CD4-positive, alpha-beta T cell treated with Interleukin-1 beta for 1 hour (primary cell): ENCODE results near the gene NTN4.
A peak's percentile ranks its signal among the peaks of the same experiment; 100 is the strongest.

ENCODE experiments used
- DNase-seq, 2 donors: peaks; one replicate each; pipeline ENCODE4 v3.0.0-alpha.2; 2020 to 2022

NTN4 gene

DNA sequence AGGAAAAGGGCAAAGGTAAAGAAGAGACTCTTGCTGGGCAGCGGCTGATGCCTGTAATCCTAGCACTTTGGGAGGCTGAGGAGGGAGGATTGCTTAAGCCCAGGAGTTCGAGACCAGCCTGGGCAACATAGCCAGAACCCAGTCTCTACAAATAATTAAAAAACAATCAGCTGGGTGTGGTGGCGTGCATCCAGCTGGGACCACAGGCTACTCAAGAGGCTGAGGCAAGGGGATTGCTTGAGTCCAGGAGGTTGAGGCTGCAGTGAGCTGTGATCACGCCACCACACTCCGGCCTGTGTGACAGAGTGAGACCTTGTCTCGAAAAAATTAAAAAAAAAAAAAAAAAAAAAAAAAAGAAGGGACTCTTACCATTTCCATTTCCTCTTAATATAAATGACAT lies 138.9 kb downstream of the NTN4 start:
- no peak for DNase-seq

DNA sequence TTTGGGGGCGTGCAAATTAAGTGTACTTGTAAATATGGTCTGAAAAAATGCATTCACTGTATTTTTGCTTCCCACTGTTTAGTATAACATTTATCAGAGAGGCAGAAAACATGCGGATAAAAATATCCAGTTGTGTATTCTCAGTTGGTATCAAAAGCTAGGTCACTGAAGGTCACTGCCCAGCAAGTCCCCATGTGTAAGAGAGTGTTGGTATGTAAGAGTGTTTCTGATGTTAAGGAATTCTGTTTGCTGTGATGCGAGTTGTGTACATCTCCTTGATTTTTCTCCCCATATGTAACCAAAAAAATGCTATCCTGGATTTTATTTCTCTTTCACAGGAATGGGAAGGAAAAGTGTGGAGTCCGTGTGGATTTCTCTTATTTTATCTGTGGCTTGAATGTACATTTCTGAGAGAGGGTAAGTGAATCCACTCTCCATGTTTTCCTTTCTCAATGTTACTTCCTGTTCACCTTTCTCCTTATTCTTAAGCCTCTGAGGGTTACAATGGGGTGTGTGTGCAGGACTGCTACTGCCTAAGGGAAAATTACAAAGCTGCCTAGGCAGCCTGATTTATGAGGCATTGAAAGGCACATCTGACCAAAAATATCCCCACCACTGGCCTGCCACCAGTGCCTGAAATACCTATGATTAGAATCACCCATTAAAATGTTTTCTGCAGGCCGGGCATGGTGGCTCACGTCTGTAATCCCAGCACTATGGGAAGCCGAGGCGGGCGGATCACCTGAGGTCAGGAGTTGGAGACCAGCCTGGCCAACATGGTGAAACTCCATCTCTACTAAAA lies 141.4 kb downstream of the NTN4 start:
- no peak for DNase-seq

DNA sequence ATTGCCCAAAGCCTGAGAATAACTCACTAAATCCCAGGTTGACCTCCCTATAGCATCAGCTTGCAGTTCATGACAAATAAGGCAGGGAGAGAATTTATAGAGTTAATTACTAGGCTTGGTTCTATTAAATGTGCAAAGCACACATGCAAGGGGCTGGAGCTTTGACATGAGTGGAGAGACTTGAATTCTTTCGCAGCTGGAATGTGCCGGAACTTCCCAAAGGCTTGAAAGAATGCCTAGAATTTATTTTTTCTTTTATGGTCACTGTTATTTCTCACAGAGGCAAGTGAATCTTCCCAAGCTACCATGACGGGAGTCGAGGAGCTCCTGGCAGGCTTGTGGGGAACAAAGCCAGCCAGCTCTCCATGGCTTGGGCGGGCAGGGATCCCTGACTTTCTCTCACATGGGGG lies 143.8 kb downstream of the NTN4 start:
- DNase-seq = no peak

DNA sequence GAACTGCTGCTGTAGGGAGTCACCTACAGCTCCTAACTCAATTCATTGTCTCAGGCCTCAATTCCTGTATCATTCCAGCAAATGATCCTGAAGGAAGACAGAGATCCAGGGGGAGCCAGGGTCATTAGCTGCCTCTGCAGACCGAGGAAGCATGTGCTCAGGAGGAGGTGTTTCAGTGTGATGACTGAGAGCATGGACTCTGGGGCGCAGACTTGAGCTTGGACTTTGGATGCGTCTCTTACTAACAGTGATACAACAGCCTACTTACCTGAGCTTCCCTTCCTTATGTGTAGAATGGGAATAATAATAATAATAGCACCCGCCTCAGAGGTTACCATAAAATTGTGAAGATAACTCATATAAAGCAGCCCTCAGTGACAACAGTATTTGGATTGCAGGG lies 147.3 kb downstream of the NTN4 start:
- no peak for DNase-seq

DNA sequence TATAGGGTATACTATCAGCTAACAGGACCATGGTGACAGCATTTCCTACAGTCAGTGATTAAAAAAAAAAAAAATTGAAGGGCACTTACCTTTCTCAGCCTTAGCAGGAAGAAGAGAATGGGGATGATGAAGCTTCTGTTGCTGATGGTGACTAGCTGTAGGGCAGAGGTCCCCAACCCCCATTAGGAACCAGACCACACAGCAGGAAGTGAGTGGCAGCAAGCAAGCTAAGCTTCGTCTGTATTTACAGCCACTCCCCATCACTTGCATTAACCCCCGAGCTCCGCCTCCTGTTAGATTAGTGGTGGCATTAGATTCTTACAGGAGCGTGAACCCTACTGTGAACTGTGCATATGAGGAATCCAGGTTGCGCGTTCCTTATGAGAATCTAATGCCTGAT lies 148.0 kb downstream of the NTN4 start:
- DNase-seq = no peak

DNA sequence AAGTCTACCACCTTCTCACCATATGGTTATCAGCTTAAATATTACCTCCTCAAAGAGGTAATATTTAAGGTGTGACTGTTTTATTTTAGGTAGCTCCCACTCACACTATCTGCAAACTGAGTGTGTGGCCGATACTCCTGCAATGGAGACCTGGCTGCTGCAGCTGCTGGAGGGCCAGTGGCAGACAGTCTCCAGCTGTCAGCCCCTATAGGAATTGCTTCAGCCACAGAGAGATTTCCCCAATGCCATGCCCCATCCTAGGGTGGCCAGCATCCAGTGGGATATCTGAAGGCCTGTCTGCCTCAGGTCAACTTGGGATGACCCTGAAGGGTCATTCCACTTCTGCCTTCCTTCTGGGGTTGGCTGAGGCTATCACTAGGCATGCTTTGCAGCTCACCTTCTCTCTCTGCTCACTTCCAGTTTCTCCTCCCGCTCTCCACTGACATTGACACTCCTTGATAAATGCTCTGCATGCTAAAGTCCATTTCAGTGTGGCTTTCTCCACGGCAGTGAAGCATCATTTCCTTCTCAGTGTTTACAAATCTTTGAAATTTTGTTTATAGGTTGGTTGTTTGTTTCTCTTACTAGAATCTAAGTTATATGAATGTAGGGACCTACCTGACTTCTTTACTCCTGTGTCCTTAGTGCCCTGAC lies 149.1 kb downstream of the NTN4 start:
- DNase-seq = no peak

DNA sequence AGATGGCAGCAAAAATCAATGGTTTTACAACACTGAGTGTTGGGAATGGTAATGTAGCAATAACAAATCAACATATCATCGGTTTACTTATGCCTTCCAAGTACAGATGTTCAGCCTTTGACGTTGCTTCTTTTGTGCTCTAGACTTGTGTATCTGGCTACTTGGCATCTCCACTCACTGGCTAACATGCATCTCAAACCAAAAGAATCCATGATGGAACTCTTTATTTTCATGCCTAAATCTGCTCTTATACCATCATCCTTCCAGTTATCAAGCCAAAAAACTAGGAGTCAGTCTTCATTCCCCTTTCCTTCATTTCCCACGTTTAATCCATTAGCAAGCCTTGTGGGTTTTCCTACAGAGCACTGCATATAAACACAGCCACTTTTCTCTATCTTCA lies 150.0 kb downstream of the NTN4 start:
- no peak for DNase-seq

DNA sequence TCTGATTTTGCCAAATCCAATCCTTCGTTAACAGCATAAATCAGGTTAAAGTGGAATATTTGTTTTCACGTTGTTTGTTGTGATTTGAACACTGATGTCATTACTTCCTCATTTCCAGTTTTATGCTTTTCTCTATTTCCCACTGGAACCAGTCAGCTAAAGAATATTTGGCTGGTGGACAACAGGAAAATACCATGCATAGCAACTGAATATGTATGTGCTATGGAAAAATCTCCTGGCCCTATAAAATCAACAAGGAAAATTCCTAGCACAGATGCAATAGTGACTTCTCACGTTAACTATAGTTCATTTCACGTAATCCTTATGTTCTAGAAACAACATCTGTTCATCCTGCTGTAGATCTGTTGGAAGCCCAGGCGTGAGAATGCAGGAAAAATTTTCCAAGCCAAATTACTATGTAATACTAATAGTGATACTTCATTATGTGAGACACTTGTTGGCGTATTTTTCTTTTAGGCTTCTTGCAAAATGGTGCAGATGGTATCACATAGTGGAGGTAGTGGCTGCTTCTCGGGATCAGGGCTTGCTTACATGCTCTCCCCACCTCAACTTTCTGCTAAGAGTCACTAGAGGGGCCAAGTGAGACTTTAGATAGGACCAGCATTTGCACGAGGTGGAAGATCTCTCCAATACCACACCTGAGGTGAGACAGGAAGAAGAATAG lies 153.0 kb downstream of the NTN4 start:
- DNase-seq = no peak

DNA sequence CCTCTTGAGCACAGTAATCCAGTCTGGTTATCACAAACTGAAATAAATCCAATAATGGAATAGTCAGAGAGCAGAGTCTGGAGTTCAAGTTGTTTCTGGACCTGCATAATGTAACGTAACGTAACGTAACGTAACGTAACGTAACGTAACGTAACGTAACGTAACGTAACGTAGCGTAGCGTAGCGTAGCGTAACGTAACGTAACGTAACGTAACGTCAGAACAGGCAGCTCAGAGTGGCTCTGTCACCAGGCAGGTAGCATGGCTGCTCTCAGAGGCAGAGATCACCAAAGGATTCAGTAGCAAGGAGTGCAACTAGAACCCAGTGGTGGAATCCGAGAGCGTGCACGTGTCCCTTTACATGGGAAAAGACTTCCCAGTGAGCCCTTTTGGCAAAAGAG lies 153.6 kb downstream of the NTN4 start:
- DNase-seq = no peak

DNA sequence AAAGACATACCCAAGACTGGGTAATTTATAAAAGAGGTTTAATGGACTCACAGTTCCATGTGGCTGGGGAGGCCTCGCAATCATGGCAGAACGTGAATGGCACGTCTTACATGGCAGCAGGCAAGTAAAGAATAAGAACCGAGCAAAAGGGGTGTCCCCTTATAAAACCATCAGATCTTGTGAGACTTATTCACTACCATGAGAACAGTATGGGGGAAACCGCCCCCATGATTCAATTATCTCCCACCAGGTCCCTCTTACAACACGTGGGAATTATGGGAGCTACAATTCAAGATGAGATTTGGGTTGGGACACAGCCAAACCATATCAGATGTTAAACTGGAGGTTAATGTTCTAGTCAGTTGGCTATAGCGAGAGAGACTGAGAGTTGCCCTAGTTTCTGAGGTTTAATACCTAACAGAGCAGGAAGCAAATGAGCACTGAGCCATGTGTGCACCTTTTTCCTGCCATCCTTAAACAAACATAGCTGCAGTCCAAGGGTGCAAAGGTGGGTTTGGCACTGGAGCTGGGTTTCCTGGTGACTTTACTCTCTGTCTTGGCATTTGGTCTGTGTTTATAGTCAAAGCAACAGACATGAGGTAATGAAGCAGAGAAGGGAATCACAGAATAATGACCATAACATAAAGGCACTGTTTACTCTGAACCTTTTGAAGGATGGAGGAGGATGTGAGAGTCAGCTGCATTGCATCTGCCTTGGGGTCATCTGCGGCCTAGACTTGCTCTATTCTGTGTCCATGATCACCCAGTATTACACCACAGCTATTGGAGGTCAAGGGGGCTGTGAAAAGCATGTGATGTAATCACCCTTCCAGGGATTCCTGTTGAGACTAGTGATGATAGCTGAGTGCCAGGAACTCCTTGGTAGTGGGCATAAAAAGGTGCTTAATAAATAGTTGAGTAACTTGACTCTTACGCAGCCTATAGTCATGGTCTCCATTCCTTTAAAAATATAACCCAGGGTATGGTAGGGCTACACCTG lies 155.6 kb downstream of the NTN4 start:
- no peak for DNase-seq

DNA sequence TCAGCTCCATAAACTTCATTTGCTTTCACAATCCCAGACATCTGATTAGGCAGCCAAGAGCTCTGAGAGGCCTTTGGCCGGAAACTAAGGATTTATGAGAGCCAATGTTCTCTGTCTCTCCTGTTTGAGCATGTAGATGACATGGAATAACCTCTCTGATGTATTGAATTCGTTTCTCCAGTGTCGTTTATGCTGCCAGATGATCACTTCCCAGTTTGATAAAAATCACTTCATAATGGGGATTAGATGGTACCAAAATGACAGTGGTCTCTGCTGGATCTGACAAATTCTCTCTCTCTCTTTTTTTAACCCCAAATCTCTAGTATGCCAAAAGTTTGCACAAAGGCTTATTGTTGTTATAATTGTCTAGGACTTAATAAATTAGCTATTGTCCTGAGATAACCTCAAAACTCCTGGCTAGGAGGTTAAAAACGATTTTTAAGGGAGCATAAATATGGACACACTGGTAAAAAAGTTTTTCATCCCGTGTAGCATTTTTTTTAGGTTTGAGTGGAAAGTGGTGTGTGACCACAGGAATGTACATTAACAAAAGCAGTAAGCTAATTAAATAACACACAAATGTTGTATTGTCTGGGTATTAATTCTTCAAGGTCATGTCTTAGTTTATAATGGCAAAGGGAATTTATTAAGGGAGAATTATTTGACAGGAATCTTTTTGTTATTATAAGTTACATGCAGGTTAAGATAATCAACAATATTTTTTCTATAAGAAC lies 156.7 kb downstream of the NTN4 start:
- no peak for DNase-seq

DNA sequence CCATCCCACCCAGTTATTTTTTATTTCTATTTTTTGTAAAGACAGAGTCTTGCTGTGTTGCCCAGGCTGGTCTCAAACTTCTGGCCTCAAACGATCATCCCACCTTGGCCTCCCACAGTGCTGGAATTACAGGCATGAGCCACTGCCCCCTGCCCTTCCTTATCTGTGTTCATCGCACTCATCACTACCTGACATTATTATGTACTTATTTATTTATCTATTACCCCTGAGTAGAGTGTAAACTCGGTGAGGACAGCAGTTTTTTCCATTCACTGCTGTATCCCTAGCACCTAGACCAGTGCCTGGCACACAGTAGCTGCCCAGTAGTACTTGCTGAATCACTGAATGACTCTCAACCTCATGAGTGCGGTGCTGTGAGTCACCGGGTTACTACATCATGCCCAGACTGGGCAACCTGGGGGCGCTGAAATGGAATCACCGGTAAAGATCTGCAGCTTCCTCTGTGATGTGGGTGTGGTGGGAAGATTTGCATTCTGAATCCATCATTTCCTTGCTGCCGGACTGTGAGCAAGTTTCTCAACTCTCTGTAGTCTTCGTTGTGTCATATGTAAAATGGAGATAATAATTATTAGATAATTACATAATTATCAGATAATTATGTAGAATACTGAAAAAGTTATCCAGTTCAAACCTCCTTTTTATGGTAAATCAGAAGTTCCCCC lies 157.4 kb downstream of the NTN4 start:
- peak in 1 of 2 donors; percentile 17 for DNase-seq

DNA sequence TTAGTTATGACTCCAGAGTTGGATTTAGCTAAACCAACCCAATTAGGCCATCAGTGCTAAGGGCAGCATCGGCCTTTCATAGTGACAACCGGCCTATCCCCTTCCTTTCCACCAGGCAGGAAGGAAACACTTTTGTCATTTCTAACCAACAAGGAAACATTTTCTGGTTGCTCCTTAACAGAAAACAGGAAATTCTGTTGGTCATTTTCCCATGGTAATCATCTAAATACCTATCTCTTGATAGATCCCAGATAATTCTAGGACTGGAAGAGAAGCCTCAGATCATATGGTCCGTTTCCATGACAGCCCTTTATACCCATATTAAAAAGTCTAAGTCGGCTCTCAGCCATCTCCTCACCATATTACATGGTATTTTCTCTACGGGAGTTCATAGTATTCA lies 160.1 kb downstream of the NTN4 start:
- DNase-seq = no peak

DNA sequence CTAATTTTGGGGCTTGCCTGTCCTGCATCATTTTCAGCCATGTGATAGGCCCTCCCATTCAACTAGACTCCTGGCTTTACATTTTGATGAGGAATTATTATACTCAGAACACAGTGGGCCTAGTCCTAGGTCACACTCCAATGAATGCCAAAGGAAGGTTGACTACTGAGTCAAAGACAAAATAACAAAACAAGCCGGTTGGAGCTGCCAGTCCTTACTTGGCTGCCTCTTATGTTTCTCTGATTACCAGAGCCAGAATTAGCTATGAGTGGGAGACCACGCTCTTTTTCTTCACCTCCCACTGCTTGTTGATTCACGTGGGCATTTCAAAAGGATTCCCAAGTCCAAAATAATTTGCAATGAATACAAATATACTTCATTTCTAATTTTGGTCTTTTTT lies 161.2 kb downstream of the NTN4 start:
- no peak for DNase-seq

DNA sequence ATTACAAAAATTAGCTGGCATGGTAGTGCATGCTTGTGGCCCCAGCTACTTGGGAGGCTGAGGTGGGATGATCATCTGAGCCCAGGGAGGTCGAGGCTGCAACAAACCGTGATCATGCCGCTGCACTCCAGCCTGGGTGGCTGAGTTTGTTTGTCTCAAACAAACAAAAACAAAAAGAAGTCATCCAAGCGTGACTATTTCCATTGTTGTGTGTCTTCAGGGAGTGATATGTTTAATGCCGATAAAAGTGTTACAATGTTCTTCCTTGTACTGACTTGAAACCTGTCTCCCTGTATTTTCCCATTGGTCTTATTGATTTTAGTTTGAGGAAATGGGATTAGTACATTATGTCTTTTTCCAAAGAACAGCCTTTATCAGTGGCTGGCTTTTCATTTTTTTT lies 163.7 kb downstream of the NTN4 start:
- DNase-seq = no peak

DNA sequence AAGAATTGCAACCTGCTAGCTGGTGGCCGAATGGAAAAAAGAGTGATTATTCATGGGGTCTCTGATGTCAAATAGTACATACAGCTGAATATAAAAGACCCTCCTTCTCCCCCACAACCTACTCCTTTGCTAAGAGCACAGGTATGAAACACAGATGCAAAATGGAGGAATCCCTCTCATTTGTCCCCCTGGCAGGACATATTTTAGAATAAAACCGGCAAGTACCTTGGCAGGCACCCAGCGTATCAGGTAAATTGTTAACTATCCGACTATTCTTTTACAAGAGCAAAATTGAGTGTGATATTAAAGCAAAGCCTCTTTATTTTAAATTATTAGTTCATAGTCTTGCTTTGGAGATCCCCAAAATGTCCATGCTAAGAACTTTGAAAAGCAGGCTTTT lies 165.6 kb downstream of the NTN4 start:
- no peak for DNase-seq

DNA sequence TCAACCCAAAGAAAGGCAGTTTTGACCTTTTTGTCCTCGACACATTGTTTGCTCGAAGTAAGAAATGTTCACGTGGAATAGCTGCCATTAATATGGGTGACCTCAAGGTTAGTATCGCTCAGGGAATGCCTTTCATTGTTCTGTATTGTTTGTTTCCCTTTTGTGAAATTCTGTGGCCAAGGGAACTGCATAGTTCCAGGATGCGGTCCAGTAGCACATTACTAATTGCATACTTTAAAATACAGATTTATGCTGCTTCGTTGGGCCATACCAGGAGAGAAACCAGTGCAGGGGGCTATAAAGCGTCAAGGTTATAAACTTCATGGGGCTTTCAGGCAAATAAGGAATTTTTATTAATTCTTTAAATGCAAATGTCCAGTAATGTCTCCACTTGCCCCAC lies 166.0 kb downstream of the NTN4 start:
- no peak for DNase-seq

DNA sequence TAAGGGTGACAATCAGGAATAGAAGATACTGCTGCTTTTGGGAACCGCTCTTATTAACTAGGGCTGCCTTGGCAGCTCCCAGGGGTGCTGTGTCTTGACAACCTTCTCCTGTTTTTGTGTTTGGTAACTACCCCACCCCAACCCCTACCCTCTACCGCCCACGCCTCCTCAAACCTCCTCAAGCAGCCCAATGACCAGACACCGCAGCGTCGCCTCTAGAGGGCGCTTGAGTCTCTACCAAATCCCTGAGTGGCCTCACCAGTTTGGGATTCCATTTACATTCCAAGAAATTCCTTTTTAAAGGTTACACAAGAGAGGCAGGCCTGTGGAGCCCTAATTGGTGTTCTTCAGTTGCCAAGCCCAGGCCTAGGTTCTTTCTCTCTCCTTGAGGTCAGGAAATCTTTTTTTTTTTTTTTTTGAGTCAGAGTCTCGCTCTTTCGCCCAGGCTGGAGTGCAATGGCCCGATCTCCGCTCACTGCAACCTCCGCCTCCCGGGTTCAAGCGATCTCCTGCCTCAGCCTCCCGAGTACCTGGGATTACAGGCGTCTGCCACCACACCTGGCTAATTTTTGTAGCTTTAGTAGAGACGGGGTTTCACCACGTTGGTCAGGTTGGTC lies 166.9 kb downstream of the NTN4 start:
- peak; percentile 25 to 48 for DNase-seq

DNA sequence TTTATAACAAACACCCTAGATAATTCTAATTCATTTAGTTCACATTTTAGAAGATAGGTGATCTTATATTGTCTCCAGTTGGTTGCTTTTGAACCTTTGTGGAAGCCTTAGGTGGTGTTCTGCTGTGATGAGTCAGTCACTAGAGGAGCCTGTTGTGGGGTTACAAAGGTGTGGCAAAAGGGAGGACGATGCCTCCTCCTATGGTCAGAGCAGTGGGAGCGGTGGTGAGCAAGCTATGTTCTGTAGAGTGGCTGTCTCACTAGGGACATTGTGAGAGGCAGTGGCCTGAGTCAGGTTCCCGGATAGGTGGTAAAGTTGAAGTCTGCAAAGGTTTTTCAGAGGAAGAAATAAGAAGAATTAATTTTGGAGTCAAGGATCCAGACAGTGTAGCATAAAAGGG lies 167.7 kb downstream of the NTN4 start:
- DNase-seq = no peak

DNA sequence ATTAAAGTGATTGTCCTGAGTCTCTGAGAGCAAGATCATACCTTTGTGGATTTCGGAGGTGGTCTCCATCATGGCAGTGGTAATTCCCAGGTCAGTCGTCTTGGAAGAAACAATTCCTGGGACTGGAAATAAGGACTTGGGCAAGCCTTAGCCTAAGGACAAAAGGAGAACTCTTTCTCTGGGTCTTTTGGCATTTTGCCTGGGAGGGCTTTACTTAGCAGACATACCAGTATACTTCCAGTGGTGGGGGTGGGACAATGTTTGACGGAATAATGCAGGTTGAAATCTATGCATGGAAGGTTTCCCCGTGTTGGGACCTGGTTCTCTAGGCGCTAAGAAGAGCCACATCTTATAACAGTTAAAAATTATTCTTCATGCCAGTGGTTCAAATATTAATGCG lies 168.8 kb downstream of the NTN4 start:
- DNase-seq = no peak

DNA sequence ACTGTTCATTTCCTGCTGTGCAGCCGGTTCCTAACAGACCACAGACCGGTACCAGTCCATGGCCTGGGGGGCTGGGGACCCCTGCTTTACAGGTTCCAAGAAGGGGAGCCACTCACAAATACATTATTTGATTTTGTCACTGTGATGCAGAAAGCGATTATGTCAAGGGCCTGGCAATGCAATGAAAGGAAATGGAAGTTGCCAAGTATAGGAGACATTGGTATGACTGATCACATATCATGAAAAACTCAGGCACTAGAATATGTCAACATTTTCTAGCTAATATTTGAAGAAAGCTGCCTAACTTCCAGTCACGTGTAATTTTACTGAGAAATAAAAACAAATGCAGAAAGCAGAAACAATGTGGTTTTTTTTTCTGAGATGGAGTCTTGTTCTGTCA lies 170.4 kb downstream of the NTN4 start:
- DNase-seq = no peak
